Mucosa of gallbladder (tissue), 1 donor: ENCODE measurements around the gene VPS37C. TPM values are rescaled to one million over a fixed set of nuclear protein-coding genes. Genes with fewer than 3 reads are reported as not detected.

Experiments
- DNase-seq: peaks from one replicate; pipeline ENCODE4 v3.0.0-alpha.2; 2020; ENCODE audit warnings: low spot score
- total RNA-seq: library from RNA; stranded (reverse); gene quantifications from one replicate; pipeline ENCODE4 v1.2.1, GENCODE V29; 2021
- donor health status: DM: no; HTN: no; CAD: no.

VPS37C gene
- total RNA-seq, 1 donor from 2014 or later = 34.5 TPM

GRCh38 chr11:61133145-61133544, 28.1 kb downstream of the VPS37C start:
- DNase-seq = no peak

- DNase-seq = no peak
These were observed 28.6 kb downstream of the VPS37C start for GRCh38 chr11:61132646-61133045.

GRCh38 chr11:61131998-61132555, 29.1 kb downstream of the VPS37C start:
- DNase-seq = no peak

DNA sequence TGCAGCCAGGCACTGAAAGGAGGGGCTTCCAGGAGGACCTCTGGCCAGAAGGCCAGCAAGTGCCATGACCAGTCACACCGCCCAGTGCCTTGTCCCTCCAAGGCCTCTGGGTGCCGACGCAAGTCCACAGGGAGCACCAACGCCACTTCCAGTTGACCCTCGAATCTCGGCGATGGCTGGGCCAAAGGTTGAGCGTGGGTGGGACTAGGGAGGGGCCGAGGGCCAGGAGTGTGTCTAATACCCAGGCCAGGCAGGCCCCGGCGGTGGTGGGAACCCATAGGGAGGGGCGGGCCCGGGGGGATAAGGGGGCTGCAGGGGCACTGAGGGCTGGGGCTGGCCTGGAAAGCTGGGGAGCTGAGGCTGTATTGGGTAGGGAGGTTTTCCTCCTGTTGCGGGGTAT, 29.6 kb downstream of the VPS37C start:
- no peak for DNase-seq

- DNase-seq = no peak
These were observed 30.0 kb downstream of the VPS37C start for GRCh38 chr11:61131186-61131585.

- DNase-seq = peak; percentile 89
These were observed 31.3 kb downstream of the VPS37C start for GRCh38 chr11:61129639-61130523.

- DNase-seq = no peak
These were observed 32.1 kb downstream of the VPS37C start for GRCh38 chr11:61128947-61129638.

DNA sequence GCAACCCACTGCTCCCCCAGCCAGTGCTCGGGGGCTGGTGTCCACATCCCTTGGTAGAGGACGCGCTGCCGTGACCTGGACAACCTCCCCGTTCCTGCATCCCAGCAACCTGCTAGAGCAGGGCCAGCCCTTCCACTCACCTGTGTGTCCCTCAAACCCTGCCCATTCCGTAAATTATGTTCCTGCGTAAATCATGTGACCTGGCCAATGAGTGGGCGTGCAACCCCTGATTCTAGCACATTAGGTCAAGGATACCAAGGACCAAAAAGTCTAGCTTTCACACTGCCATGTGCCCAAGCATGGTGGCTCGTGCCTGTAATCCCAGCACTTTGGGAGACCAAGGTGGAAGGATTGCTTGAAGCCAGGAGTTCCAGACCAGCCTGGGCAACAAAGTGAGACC, 33.2 kb downstream of the VPS37C start:
- DNase-seq = no peak

DNA sequence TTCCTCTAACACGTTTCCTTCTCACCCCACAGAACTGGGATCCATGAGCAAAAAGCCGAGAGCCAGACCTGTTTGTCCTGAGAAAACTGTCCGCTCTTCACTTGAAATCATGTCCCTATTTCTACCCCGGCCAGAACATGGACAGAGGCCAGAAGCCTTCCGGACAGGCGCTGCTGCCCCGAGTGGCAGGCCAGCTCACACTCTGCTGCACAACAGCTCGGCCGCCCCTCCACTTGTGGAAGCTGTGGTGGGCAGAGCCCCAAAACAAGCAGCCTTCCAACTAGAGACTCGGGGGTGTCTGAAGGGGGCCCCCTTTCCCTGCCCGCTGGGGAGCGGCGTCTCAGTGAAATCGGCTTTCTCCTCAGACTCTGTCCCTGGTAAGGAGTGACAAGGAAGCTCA, 35.0 kb downstream of the VPS37C start:
- no peak for DNase-seq

DNA sequence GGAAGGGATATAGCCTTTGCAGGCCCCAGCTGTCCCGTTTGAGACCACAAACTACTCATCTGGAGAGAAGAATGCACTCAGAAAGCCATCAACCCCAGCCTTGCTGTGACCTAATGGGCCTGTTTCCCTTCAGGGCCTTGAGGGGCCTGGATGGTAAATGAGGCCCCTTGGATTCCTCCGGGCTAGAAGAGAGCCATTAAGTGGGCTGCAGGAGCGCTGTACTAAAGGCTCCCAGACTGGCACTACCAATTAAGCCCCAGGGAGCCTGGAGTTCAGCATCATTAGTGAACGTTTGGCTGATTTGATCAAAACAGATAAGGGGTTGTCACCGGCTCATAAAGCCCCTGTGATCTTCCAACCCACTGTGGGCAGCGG, 35.9 kb downstream of the VPS37C start:
- DNase-seq = no peak

DNA sequence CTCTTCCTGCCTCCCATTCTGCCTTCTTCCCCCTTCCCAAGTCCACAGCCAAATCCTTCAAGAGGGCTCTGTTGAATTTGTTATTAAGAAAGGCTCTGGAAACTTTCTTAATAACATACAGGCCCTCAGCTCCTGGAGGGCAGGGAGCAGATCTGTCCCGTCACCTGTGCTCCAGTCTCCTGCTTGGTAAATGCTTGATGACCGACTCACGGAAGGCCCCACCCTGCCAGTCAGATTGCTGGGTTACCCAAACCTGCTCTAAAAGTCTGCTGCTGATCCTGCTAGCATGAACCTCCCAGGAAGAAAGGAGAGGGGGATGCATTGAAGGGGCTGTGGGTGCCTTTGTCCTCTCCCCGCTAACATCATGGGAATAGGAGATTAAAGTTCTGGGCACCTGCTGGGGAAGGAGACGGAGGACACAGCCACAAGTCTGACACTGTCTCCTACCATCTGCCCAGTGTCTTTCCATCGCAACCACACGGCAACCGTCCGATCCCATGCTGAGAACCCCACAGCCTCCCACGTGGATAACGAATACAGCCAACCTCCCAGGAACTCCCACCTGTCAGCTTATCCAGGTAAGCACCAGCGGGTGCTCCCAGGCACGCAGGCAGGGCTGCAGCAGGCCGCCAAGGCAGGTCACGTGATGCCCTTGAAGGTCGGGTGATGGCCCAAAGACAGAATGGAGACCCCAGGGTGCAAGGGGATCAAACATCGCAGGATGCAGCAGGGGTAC, 36.5 kb downstream of the VPS37C start:
- DNase-seq = no peak

DNA sequence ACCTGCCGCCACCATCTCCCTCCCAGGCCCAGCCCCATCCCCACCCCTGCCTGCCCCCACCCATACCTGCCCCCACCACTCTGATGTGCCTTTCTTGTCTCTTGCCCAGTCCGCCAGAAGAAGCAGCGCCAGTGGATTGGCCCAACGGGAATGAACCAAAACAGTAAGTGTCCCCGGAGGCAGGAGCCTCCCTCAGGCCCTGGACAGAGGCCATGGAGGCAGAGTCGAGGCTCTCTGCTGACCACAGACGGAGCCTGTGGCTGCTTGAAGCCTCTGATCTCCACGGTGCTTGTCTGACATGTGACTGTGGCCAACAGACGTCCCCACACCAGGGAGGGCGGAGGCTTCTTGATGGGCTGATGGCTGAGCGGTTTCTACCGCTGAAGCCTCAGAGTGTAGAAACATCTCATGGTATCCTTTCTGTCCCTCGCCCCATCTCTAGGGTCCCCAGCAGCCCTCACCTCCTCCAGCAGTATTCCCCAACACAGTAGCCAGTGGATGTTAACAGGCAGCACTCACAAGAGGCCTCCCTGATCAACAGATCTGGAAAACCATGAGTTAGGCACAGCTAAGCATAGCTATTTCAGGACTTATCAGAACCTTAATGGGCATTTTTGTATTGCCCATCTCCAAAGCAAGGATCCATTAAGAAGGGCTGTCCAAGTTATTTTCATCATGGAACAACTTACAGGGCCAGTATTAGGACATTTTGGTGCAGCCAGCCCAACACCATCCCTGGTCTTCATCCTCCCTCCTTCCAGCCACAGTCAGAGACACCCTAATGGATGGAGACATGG, 37.3 kb downstream of the VPS37C start:
- no peak for DNase-seq

GRCh38 chr11:61122761-61123160, 38.5 kb downstream of the VPS37C start:
- no peak for DNase-seq

DNA sequence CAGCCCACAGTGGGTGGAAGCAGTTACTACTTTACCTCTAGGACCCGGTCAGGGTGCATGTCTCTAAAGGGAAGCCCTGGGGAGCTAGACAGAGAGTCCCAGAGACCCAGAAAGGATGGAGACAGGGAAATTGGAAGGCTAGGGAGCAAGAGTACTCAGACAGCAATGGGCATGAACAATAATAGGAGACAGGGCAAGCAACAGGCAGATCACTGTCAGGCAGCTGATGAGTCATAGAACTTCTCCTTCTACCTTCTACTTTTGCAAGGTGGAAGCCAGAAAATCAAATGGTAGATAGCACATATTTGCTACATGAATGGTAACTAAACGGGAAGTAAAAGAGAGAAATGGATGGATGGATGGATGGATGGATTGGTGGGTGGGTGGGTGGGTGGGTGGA, 39.3 kb downstream of the VPS37C start:
- no peak for DNase-seq

DNA sequence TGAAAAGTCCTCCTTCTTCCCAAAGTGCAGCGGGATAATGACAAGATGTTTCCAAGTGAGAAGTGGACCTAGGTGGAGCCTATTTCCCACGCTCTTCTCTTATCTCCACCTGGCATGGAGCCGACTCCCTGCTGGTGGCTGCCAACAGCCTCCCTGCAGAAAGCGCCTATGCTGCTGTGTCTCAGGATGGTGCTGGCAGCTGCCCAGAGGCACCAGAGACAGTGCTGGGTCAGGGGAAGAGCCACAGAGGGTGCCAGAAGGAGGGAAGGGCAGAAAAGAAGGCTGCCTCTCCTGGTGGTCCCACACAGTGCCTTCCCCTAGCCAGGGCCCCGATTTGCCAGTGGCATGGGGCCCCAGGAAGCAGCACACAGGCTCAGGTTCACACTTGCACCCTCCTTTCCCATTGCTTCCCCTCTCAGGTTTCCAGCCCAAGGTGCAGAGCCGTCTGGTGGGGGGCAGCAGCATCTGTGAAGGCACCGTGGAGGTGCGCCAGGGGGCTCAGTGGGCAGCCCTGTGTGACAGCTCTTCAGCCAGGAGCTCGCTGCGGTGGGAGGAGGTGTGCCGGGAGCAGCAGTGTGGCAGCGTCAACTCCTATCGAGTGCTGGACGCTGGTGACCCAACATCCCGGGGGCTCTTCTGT, 39.9 kb downstream of the VPS37C start:
- DNase-seq = peak; percentile 37

GRCh38 chr11:61120706-61121191, 40.5 kb downstream of the VPS37C start:
- DNase-seq = no peak

DNA sequence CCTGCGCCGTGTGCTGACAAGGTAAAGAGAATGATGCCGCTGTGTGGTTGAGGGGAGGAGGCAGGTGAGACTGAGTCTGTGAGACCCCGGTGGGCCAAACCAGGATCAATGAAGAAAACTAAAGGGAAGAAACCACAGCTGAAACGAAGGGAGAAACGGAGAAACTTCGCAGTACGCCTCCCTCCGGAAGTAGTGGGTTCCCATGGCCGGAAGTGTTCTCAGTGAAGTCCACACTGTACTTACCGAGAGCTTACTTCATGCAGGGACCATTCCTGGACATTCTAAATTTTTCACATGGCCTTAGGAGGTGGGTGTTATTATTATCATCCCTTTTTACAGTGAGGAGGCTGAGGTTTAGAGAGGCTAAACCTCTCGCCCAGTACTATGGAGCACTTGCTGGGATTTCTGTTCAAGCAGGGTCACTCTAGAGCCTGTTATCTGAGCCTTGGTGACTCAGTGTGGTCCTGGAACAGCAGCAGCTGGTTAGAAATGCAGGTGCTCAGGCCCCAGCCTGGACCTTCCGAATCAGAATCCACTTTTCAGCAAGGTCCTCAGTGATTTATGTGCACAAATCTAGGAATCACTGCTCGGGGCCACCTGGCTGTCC, 41.0 kb downstream of the VPS37C start:
- no peak for DNase-seq

- DNase-seq = no peak
These were observed 41.7 kb downstream of the VPS37C start for GRCh38 chr11:61119571-61119970.

DNA sequence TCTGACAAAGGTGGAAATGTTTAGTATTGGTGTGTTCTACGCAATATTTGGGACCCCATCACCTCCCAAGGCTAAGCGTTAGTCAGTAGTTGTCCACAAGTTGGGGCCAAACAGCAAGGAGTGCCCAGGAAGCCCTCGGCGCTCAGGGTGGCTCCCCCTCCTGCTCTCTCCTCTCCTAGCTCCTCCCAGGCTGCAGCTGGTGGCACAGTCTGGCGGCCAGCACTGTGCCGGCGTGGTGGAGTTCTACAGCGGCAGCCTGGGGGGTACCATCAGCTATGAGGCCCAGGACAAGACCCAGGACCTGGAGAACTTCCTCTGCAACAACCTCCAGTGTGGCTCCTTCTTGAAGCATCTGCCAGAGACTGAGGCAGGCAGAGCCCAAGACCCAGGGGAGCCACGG, 42.2 kb downstream of the VPS37C start:
- no peak for DNase-seq

DNA sequence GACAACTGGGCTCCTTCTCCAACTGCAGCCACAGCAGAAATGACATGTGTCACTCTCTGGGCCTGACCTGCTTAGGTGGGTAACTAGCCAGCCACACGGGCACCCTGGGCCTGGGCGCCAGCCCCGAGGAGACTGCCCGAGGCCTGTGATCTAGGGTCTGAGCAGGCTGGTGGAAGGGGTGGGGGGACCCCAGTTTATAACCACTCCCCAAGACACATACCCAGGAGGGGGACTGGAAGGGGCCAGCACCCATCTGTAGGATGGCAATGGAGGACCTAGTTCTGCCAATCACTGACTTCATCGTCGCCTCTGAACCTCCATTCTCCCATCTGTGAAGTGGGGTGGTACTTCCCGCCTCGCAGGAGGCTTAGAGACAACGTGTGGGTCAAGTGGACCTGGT, 42.8 kb downstream of the VPS37C start:
- no peak for DNase-seq
